H54 (cell line): ENCODE data around the gene ALDH1B1.

Experiments used
- DNase-seq: peaks from one replicate; pipeline ENCODE4 v3.0.0; 2011; ENCODE audit warnings: low spot score, mixed read lengths; ENCODE audit not compliant: insufficient read length
- FAIRE-seq: peaks from 3 replicates; lab custom pipeline; 2011; peaks lifted over from hg19 to GRCh38; lab: Jason Lieb, UNC
- POLR2A ChIP-seq: IDR thresholded peaks from 2 replicates; pipeline ENCODE4 v1.6.1; 2011; ENCODE audit warnings: low read depth, mild to moderate bottlenecking, low read length

Gene ALDH1B1

GRCh38 chr9:38357350-38358114 is 35.0 kb upstream of the ALDH1B1 start:
- no peak for TF ChIP-seq POLR2A
- FAIRE-seq: no peak
- DNase-seq: no peak

GRCh38 chr9:38358390-38359296 is 33.9 kb upstream of the ALDH1B1 start:
- no peak for FAIRE-seq
- TF ChIP-seq POLR2A: no peak
- no peak for DNase-seq

- DNase-seq: no peak
- no peak for FAIRE-seq
- TF ChIP-seq POLR2A: no peak
Observed at GRCh38 chr9:38359297-38359653, 33.2 kb upstream of the ALDH1B1 start.

- no peak for TF ChIP-seq POLR2A
- no peak for DNase-seq
- FAIRE-seq: no peak
Observed at GRCh38 chr9:38359689-38360385, 32.7 kb upstream of the ALDH1B1 start.

- DNase-seq (no peak), FAIRE-seq (no peak)
- TF ChIP-seq POLR2A: no peak
Observed at GRCh38 chr9:38360839-38361472, 31.5 kb upstream of the ALDH1B1 start.

GRCh38 chr9:38361473-38361850 is 31.0 kb upstream of the ALDH1B1 start:
- TF ChIP-seq POLR2A: no peak
- FAIRE-seq: no peak
- no peak for DNase-seq

- TF ChIP-seq POLR2A: no peak
- DNase-seq (peak; percentile 38), FAIRE-seq (peak; percentile 55)
Observed at GRCh38 chr9:38362852-38363588, 29.5 kb upstream of the ALDH1B1 start.

- no peak for TF ChIP-seq POLR2A
- FAIRE-seq: no peak
- no peak for DNase-seq
Observed at GRCh38 chr9:38363589-38363925, 28.9 kb upstream of the ALDH1B1 start.

- no peak for TF ChIP-seq POLR2A
- DNase-seq (no peak), FAIRE-seq (no peak)
Observed at GRCh38 chr9:38367898-38368297, 24.6 kb upstream of the ALDH1B1 start.

GRCh38 chr9:38368731-38369130 is 23.8 kb upstream of the ALDH1B1 start:
- no peak for TF ChIP-seq POLR2A

GRCh38 chr9:38370176-38370575 is 22.3 kb upstream of the ALDH1B1 start:
- no peak for DNase-seq
- TF ChIP-seq POLR2A: no peak
- FAIRE-seq: no peak

More at GRCh38 chr9:38368731-38369130, 23.8 kb upstream of the ALDH1B1 start:
- FAIRE-seq (no peak), DNase-seq (no peak)

GRCh38 chr9:38371495-38371894 is 21.0 kb upstream of the ALDH1B1 start:
- DNase-seq (no peak), FAIRE-seq (no peak)

More at GRCh38 chr9:38371495-38371894, 21.0 kb upstream of the ALDH1B1 start:
- no peak for TF ChIP-seq POLR2A
